SK-N-MC (cell line): ENCODE data around the gene CR1L.

Source experiments
- DNase-seq: peaks from one replicate; pipeline ENCODE4 v3.0.0-alpha.2; 2011; ENCODE audit warnings: low read depth, low spot score
- H3K27ac ChIP-seq: fragments of 200-600 bp; sonication (generic); 2 replicates; pipeline ENCODE4 v1.5.1; 2016; ENCODE audit warnings: mixed run types
- H3K36me3 ChIP-seq: fragments of 200-600 bp; sonication (generic); 2 replicates; pipeline ENCODE4 v1.6.1; 2017; ENCODE audit warnings: antibody characterized with exemption, low read length, mixed read lengths; ENCODE audit not compliant: insufficient read depth
- H3K4me3 ChIP-seq: fragments of 200-600 bp; sonication (generic); 2 replicates; pipeline ENCODE4 v1.5.1; 2016
- H3K9ac ChIP-seq: fragments of 200-600 bp; sonication (generic); 2 replicates; pipeline ENCODE4 v1.8.0; 2017; ENCODE audit warnings: mixed run types, mixed read lengths; ENCODE audit not compliant: insufficient read length
- H3K9me3 ChIP-seq: fragments of 200-600 bp; sonication (generic); 2 replicates; pipeline ENCODE4 v1.6.1; 2017; ENCODE audit warnings: low read depth, mild to moderate bottlenecking, antibody characterized with exemption, low read length, moderate library complexity, mixed read lengths
- EZH2 ChIP-seq: fragments of 200-600 bp; sonication (generic); IDR thresholded peaks from one replicate; pipeline ENCODE4 v1.6.1; 2017; ENCODE audit warnings: antibody characterized with exemption
- FOXP2 ChIP-seq: optimal IDR thresholded peaks from 2 replicates; pipeline ENCODE3; 2011; ENCODE audit warnings: mild to moderate bottlenecking, moderate library complexity; ENCODE audit not compliant: insufficient read depth; ENCODE audit errors: extremely low read length, control extremely low read depth
- POLR2AphosphoS5 ChIP-seq: IDR thresholded peaks from 2 replicates; pipeline ENCODE4 v1.6.1; 2012; ENCODE audit warnings: mild to moderate bottlenecking, low read depth, low read length, borderline replicate concordance

The CR1L gene

DNA sequence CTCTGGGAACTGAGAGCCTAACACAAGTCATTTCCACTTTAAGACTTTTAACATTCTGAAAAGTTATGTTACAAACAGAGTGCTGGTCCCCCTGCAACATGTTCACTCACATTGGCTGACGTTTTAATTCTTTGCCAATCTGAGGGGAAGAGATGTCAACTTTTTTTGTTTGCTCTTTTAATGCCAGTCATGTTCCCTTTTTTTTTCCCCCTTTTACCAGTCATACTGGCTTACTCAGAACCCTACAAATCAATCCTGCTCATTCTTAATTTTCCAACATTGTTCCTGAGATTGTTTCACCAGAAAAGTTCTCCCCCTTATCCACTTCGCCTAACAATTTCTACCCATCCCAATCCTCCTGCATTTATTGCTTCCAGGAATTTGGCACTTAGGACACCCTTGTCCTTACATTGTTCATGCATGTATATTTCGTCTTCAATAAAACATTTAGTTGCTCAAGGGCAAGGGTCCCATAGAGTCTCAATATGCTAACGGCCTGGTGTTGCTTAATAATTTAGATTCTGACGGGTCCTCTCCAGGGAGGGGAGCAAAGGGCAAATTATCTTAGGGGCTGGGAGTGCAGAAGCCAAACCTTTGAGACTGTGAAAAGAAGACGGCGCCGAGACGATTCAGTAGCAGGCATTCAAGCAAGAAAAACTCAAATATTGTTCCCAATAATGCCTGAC lies 624 bp upstream of the CR1L start:
- TF ChIP-seq EZH2 (no peak), POLR2AphosphoS5 (no peak), FOXP2 (no peak)
- Histone ChIP-seq H3K9ac (no peak overlapping the region), H3K4me3 (no peak overlapping the region), H3K36me3 (no peaks in the 10 kb centered on the region), H3K27ac (no peak overlapping the region), H3K9me3 (no peaks in the 10 kb centered on the region)
- DNase-seq: no peak

DNA sequence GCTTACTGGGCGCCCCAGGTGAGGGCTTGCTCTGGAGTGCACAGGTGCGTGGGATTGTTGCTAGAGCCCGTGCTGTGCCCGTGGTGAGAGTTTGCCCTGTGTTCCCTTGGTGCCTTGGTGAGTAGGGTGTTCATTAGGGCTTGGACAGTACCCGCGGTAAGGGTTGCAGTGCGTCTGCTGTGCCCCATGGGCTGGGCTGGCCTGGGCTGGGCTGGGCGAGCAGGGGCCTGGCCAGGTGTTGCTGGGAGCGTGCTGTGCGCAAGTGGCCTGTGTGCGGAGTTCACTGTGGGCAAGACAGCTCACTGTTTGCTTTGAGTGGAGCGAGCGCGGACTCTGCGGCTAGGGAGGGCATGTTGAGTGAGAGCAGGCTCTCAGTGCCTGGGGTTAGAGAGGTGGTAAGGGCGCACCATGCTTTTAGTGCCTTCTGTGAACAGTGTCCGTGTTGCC lies 725 bp downstream of the CR1L start:
- no peak for TF ChIP-seq FOXP2
- no peak for TF ChIP-seq POLR2AphosphoS5
- TF ChIP-seq EZH2: no peak
- H3K36me3 ChIP-seq: no peaks in the 10 kb centered on the region
- no peak overlapping the region for H3K4me3 ChIP-seq
- H3K9me3 ChIP-seq: no peaks in the 10 kb centered on the region
- no peak for DNase-seq
- no peak overlapping the region for H3K27ac ChIP-seq
- no peak overlapping the region for H3K9ac ChIP-seq

DNA sequence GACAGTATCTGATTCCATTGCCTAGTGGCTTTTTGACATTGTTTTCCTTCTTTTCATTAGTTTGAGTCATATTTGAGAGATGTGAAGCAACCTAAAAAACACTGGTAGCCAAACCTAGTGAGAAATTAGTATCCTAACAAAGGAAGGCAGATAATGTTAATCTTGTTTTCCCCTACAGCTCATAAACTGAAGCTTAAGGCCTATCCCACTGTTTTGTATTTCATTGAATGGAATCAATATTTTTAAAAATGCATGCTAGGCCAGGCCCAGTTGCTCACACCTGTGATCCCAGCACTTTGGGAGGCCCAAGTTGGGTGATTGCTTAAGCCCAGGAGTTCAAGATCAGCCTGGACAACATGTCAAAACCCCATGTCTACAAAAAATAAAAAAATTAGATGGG lies 1.2 kb downstream of the CR1L start:
- Histone ChIP-seq H3K9me3 (no peaks in the 10 kb centered on the region), H3K4me3 (no peak overlapping the region), H3K36me3 (no peaks in the 10 kb centered on the region), H3K27ac (no peak overlapping the region), H3K9ac (no peak overlapping the region)
- TF ChIP-seq POLR2AphosphoS5 (no peak), FOXP2 (no peak), EZH2 (no peak)
- DNase-seq: no peak

DNA sequence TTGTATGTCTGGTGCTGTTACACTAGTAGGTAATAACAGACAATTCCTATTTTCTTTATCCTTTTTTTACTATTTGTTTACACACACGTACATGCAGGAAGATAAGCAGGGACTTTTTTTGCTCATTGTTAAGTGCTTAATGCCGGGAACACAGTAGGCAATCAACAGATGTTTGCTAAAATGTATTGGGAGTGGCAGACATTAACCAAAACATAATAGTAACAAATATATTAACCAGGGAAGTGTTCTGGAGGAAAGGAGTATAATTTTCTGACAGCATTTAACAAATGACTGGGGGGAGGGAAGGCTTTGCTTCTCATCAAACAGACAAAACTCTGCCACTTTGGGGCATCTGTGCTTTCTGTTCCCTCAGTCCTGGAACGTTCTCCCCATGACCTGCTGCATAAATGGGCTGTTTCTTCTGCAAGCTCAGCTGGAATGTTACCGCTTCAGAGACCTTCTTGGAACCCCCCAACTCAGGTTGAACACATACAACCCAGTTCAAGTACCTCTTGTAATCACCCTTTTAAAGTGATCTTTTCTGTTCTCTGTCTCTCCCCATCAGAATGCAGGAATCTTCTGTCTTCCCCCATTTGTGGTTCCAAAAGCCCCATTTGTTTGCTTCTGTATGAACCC lies 2.1 kb downstream of the CR1L start:
- no peak for DNase-seq
- no peaks in the 10 kb centered on the region for H3K9me3 ChIP-seq
- no peak overlapping the region for H3K9ac ChIP-seq
- H3K4me3 ChIP-seq: no peak overlapping the region
- TF ChIP-seq FOXP2: no peak
- TF ChIP-seq EZH2: no peak
- no peak for TF ChIP-seq POLR2AphosphoS5
- no peak overlapping the region for H3K27ac ChIP-seq
- H3K36me3 ChIP-seq: no peaks in the 10 kb centered on the region

DNA sequence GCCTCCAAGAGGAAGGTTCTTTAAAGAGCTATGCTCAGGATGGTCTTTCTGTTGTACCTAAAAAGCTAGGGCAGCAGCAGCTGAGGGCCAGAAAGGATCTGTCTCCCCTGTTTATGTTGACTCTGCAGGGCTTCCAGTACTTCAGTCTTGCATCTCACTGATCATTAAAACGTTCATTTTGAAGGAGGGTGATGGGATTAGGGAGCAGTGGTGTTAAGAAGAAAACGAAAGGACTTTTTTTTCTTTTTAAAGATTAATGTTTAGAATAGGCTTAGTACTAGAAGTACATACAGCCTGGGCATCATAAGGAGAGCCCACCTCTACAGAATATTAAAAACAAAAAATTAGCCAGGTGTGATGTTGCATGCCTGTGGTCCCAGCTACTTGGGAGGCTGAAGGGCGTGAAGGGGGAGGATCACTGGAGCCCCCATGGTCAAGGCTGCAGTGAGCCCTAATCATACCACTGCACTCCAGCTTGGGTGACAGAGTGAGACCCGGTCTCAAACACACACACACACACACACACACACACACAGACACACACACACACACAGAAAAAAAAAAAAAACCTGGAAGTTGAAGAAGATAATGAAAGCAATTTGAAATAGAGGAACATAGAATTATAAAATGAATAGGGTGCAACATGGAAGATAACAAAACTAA lies 2.9 kb downstream of the CR1L start:
- TF ChIP-seq POLR2AphosphoS5: no peak
- no peak for TF ChIP-seq EZH2
- no peak for TF ChIP-seq FOXP2
- Histone ChIP-seq H3K27ac (no peak overlapping the region), H3K9me3 (no peaks in the 10 kb centered on the region), H3K4me3 (no peak overlapping the region), H3K9ac (no peak overlapping the region), H3K36me3 (no peaks in the 10 kb centered on the region)
- no peak for DNase-seq

DNA sequence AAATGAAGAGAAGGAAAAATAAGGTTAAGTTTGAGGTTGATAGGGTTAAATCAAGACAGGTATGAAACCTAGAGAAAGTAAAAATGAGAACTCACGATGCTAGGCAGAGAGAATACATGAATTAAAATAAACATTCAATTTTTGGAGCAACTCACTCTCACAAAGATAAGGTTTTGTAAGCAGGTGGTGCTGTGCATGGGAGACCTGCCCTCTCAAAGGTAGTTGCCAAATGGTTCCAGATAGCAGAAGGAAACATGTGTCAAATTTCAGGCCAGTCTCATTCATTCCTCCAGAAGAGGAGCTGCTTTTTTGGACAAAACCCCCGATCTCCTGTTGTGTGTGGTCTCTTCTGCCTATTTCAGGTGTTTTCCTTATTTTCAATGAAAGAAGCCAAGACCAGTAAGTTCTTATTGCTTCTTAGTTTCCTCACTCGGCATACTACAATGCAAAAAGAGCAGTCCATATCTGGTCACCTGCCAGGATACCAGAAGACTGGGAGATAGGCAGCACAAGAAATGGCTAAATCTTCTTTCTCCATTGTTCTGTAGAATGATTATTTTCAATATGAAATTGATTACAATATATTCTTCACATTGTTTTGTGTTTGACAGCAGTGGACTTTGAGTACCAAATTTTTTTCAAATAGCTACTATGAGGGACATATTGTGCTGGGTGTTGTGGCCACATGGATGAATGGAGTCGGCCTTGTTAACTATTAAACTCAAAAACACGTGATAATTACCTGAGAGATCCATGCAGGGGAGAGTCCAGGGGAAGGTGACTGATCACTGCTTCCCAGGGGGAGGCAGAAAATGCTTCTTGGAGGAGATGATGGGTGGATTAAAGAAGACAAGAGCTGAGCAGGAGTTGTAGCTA lies 3.6 kb downstream of the CR1L start:
- H3K9me3 ChIP-seq: no peaks in the 10 kb centered on the region
- H3K4me3 ChIP-seq: no peak overlapping the region
- no peak for DNase-seq
- TF ChIP-seq FOXP2 (no peak), EZH2 (no peak), POLR2AphosphoS5 (no peak)
- no peak overlapping the region for H3K9ac ChIP-seq
- H3K36me3 ChIP-seq: no peaks in the 10 kb centered on the region
- no peak overlapping the region for H3K27ac ChIP-seq

DNA sequence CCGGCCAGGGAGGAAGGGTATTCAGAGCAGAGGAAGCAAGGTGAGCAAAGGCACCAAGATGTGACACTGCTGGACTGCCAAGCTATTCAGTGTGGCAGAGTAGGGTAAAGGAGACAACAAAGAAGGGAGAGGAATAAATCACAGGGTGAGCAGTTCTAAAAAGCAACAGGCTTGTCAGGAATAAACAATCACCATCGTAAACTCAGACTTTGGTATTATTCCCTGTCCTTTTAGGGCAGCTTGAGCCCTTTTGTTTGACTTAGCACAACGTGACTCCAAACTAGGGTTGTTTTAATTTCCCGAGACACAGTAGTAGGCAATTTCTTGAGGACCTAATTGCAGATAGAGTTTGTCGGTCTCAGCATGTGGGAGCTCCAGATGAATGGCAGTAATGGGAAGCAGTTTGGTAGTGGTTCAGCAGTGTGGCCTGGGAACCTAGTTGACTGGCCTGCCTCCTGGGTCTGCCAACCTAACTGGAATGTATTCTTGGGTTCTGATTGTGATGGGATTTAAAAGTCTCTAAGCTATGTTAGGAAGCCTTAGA lies 4.3 kb downstream of the CR1L start:
- Histone ChIP-seq H3K9ac (no peak overlapping the region), H3K9me3 (no peaks in the 10 kb centered on the region), H3K36me3 (no peaks in the 10 kb centered on the region), H3K27ac (no peak overlapping the region), H3K4me3 (no peak overlapping the region)
- TF ChIP-seq EZH2 (no peak), FOXP2 (no peak), POLR2AphosphoS5 (no peak)
- DNase-seq: no peak
